Parietal lobe (tissue), 2 donors: Measurements from ENCODE around the gene AMPH. TPM values are rescaled to one million over a fixed set of nuclear protein-coding genes. Genes with fewer than 3 reads are reported as not detected.

Experiments
- small RNA-seq: library from RNA; depleted of rRNA; stranded (forward); fragments of <200 nt; gene quantifications from one replicate; pipeline ENCODE3, GENCODE V24; 2014; ENCODE audit warnings: low replicate concordance
- total RNA-seq: library from RNA; depleted of rRNA; stranded (reverse); fragments of >200 nt; gene quantifications from one replicate; pipeline ENCODE4 v1.2.3, GENCODE V29; 2014

Gene AMPH
- 36.9 TPM for total RNA-seq

DNA sequence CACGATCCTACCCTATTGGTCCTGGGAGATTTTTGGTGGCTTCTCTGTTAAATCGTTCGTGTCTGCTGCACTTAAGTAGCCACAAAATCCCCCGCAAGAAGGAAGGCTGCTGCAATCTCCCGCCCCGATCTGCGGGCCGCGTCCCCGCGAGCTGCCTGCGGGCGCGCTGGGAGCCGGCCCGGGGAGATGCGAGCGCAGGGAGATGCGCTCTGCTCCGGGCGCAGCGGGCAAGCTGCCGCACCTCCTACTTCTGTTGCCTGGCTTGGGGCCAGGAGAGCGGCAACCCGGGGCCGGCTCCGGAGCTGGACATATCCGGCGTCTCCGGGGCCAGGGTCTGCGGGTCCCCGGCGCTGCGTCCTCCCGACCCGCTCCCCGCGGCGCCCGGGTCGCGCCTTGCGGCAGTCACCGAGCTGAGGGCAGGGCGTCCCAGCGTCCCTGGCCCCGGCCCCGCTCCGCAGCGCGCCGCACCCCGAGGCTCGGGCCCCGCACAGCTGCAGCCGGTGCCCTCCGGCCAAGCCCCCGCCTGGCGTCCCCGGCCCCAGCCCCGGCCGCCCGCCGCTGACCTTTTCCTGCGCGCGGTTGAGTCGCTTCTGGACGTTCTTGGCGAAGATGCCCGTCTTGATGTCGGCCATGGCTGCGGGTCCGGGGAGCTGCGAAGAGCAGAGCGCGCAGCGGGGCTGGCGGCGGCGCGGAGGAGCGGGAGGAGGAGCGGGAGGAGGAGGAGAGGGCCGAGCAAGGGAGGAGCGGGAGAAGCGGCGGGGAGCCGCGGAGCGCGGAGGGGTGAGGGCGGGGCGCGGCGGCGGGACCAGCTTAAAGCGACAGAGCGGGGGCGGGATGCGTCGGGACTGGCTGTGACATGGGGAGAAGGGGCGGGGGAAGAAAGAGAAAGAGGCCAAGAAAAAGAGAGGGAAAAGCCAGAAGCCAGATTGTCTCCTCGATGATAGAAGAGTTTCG is at the start of gene AMPH:
TSS of gene AMPH (minus strand) at position 654 of the 954 bp plus-strand sequence. CDS start at position 632, 22 bp downstream.

Small RNAs within 50 kb of the gene (small RNA-seq; reads per million reads assigned to genes)
- gene RN7SL83P (not detected), gene TRGV6 (not detected)
